A549 (cell line): ENCODE results near the gene GHRHR. TPM values are rescaled to one million over a fixed set of nuclear protein-coding genes. Genes with fewer than 3 reads are reported as not detected.

Experiments used
- ATAC-seq, 2 experiments: fragments of 200-7000 bp in 1 of 2; fragments of >200 bp in 1 of 2; cut with Nextera tagmentation in 1 of 2; cut with Tn5 transposase in 1 of 2; 3 replicates each; pipeline versions ENCODE4 v1.8.0 to v1.9.1; 2018 to 2020; ENCODE audit warnings: mild to moderate bottlenecking in 1 of 2, moderate library complexity in 1 of 2
- CTCF ChIA-PET: fragments of 300-600 bp; sonication (Branson Sonifier 250); formaldehyde crosslinking; extraction: SDS; loops from one replicate; lab custom pipeline; 2021; ENCODE audit warnings: antibody characterized with exemption, inconsistent platforms; lab: Yijun Ruan, JAX
- POLR2A ChIA-PET: fragments of 350-600 bp; formaldehyde crosslinking; extraction: SDS; loops from one replicate; lab custom pipeline; 2021; ENCODE audit warnings: antibody characterized with exemption, inconsistent platforms; lab: Yijun Ruan, JAX
- DNase-seq, 2 experiments: peaks; one replicate each; pipeline versions ENCODE4 v3.0.0 to v3.0.0-alpha.2; 2011 to 2016; ENCODE audit warnings: low read depth in 1 of 2, low spot score in 1 of 2
- FAIRE-seq: peaks from 2 replicates; lab custom pipeline; 2011; peaks lifted over from hg19 to GRCh38; lab: Jason Lieb, UNC
- H3K27ac ChIP-seq, 2 experiments: fragments of >200 bp; sonication (Bioruptor Twin); formaldehyde crosslinking; 3 replicates each; pipeline ENCODE4 v1.5.1; 2016 to 2017
- H3K4me1 ChIP-seq: fragments of >200 bp; sonication (Bioruptor Twin); formaldehyde crosslinking; 3 replicates; pipeline ENCODE4 v1.6.1; 2016
- H3K4me2 ChIP-seq: fragments of >200 bp; sonication (Bioruptor Twin); formaldehyde crosslinking; 3 replicates; pipeline ENCODE4 v1.6.1; 2016
- H3K4me3 ChIP-seq: fragments of >200 bp; sonication (Bioruptor Twin); formaldehyde crosslinking; 3 replicates; pipeline ENCODE4 v1.5.1; 2016
- H3K9me3 ChIP-seq: fragments of >200 bp; sonication (Bioruptor Twin); formaldehyde crosslinking; 3 replicates; pipeline ENCODE4 v1.6.1; 2016
- ATOH8 ChIP-seq: fragments of 250-450 bp; sonication (Bioruptor Pico); IDR thresholded peaks from 2 replicates; pipeline ENCODE4 v1.5.0; 2020; ENCODE audit warnings: low read depth, mild to moderate bottlenecking, moderate library complexity
- BHLHE40 ChIP-seq: IDR thresholded peaks from 2 replicates; pipeline ENCODE4 v1.6.1; 2012; ENCODE audit warnings: low read depth, low read length, inconsistent platforms
- CBX2 ChIP-seq: fragments of 200-600 bp; sonication (generic); IDR thresholded peaks from 2 replicates; pipeline ENCODE4 v1.6.1; 2016; ENCODE audit warnings: low read depth, mild to moderate bottlenecking, borderline replicate concordance
- CHD2 ChIP-seq: fragments of 150-350 bp; IDR thresholded peaks from 2 replicates; pipeline ENCODE4 v1.6.1; 2014; ENCODE audit warnings: low read length; ENCODE audit not compliant: partially characterized antibody
- EHMT2 ChIP-seq: fragments of 200-600 bp; sonication (generic); IDR thresholded peaks from 2 replicates; pipeline ENCODE4 v1.6.1; 2016; ENCODE audit warnings: antibody characterized with exemption, low read depth, mild to moderate bottlenecking, moderate library complexity
- ESRRA ChIP-seq: fragments of 150-350 bp; IDR thresholded peaks from 2 replicates; pipeline ENCODE4 v1.6.1; 2014; ENCODE audit warnings: mild to moderate bottlenecking, low read length, borderline replicate concordance
- FOSL2 ChIP-seq, 2 experiments: fragments of 450-650 bp in 1 of 2; fragments of >200 bp in 1 of 2; sonication (Bioruptor Twin) in 1 of 2; formaldehyde crosslinking; IDR thresholded peaks; 2 replicates each; pipeline versions ENCODE4 v1.5.0 to v1.6.1; 2016 to 2020; ENCODE audit warnings: mild to moderate bottlenecking in 1 of 2, moderate library complexity in 1 of 2
- HES2 ChIP-seq: fragments of >200 bp; sonication (Bioruptor Twin); formaldehyde crosslinking; IDR thresholded peaks from 2 replicates; pipeline ENCODE4 v1.6.1; 2016
- HOXA7 ChIP-seq: fragments of 250-450 bp; sonication (Bioruptor Pico); IDR thresholded peaks from 2 replicates; pipeline ENCODE4 v1.5.0; 2020; ENCODE audit warnings: mild to moderate bottlenecking, moderate library complexity
- HOXB5 ChIP-seq: fragments of 250-450 bp; sonication (Bioruptor Pico); IDR thresholded peaks from 2 replicates; pipeline ENCODE4 v1.5.0; 2020; ENCODE audit warnings: mild to moderate bottlenecking, moderate library complexity
- JUN ChIP-seq, 2 experiments: fragments of >200 bp; sonication (Bioruptor Twin); formaldehyde crosslinking; IDR thresholded peaks; 2 replicates in 1 of 2; 3 replicates in 1 of 2; pipeline ENCODE4 v1.6.1; 2016 to 2017
- MAFK ChIP-seq: fragments of 450-650 bp; IDR thresholded peaks from 2 replicates; pipeline ENCODE4 v1.6.1; 2014; ENCODE audit not compliant: partially characterized antibody
- MYC ChIP-seq: IDR thresholded peaks from 2 replicates; pipeline ENCODE4 v1.6.1; 2012; ENCODE audit warnings: mild to moderate bottlenecking, inconsistent platforms, low read length, improper control_type of control experiment, borderline replicate concordance
- PHF8 ChIP-seq: fragments of 200-600 bp; sonication (generic); IDR thresholded peaks from 2 replicates; pipeline ENCODE4 v1.6.1; 2016; ENCODE audit warnings: low read depth, mild to moderate bottlenecking, antibody characterized with exemption, moderate library complexity, borderline replicate concordance
- RARB ChIP-seq: fragments of 250-450 bp; sonication (Bioruptor Pico); IDR thresholded peaks from 2 replicates; pipeline ENCODE4 v1.8.0; 2021; ENCODE audit warnings: mild to moderate bottlenecking, moderate library complexity
- REST ChIP-seq: fragments of 200-600 bp; sonication (generic); IDR thresholded peaks from 2 replicates; pipeline ENCODE4 v1.6.1; 2016; ENCODE audit warnings: antibody characterized with exemption, mild to moderate bottlenecking, moderate library complexity
- RNF2 ChIP-seq: fragments of 200-600 bp; sonication (generic); IDR thresholded peaks from 2 replicates; pipeline ENCODE4 v1.6.1; 2016; ENCODE audit warnings: low read depth, mild to moderate bottlenecking, antibody characterized with exemption, moderate library complexity, borderline replicate concordance
- SMC3 ChIP-seq: fragments of >200 bp; sonication (Bioruptor Twin); formaldehyde crosslinking; IDR thresholded peaks from 3 replicates; pipeline ENCODE4 v1.6.1; 2018; ENCODE audit warnings: inconsistent platforms
- SREBF2 ChIP-seq: fragments of 450-650 bp; IDR thresholded peaks from 2 replicates; pipeline ENCODE4 v1.6.1; 2014; ENCODE audit warnings: mild to moderate bottlenecking, moderate library complexity
- TP53 ChIP-seq: fragments of 250-450 bp; sonication (Bioruptor Pico); IDR thresholded peaks from 2 replicates; pipeline ENCODE4 v1.5.0; 2021; ENCODE audit warnings: mild to moderate bottlenecking, moderate library complexity
- ZC3H11A ChIP-seq: fragments of 450-650 bp; IDR thresholded peaks from 2 replicates; pipeline ENCODE4 v1.6.1; 2014; ENCODE audit warnings: antibody characterized with exemption, mild to moderate bottlenecking
- WGBS: methylation state at CpG from one replicate; pipeline ENCODE4 v1.1.6; 2017; ENCODE audit errors: missing lambda C conversion rate; 5-methylcytosine and 5-hydroxymethylcytosine counted together
- polyA plus RNA-seq, 4 experiments: library from polyadenylated mRNA; depleted of rRNA in 3 of 4; stranded (reverse); fragments of >200 nt; fragmentation: RNase III in 1 of 4; extraction: RNeasy Plus Mini Kit Qiagen cat#74134 plus additional on column Dnase treatment in 1 of 4; gene quantifications; 2 replicates in 3 of 4; 3 replicates in 1 of 4; pipeline ENCODE4 v1.2.3, GENCODE V29; 2011 to 2017
- TF ChIP-seq, protein P1 (sequence below): IDR thresholded peaks from 2 replicates; pipeline ENCODE4 v1.6.1; 2012
- TF ChIP-seq, protein P2 (sequence below): fragments of >200 bp; sonication (Bioruptor Twin); formaldehyde crosslinking; IDR thresholded peaks from 3 replicates; pipeline ENCODE4 v1.6.1; 2016

The GHRHR gene
- polyA plus RNA-seq, 2 of the 4 experiments (the other 2 are of a cell fraction): not detected

DNA sequence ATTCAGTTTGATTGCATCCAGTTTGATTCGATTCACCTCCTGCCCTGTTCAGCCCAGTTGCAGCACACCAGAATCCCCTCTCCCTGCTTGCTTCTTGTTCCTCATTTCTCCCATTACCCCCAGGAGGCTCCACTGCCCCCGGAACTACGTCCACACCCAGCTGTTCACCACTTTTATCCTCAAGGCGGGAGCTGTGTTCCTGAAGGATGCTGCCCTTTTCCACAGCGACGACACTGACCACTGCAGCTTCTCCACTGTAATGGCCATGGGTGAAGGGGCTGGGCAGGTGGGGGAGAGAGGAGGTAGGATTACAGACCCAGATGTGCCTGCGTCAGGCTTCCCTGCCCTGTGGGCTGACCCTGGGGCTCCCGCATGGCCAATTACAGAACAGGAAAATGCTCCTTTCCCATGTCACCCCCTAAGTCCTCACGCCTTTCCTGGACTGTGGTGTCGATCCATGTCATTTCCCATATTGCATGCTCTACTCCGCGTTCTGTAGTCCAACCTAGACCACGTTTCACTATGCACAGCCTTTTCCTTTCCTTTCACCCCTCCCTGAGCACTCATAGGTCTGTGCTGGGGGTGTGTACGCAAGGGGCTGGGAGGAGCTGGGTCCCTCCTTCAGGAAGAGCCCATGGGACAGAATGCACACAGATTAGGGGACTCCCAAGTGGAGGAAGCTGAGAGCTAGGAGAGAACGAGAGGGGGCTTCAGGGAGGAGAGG is 8.2 kb downstream of the GHRHR start (continued):
- TF ChIP-seq MYC: no peak

- no peak for FAIRE-seq
- CTCF ChIA-PET: interaction anchor here (0.9 to 5.2 kb wide), 11 partner anchors 9 to 174 kb away, joined by 3 to 46 read pairs (median 6); partner anchors contain the start of gene GHRHR
Observed at GRCh38 chr7:30973292-30973691, 9.5 kb downstream of the GHRHR start.

DNA sequence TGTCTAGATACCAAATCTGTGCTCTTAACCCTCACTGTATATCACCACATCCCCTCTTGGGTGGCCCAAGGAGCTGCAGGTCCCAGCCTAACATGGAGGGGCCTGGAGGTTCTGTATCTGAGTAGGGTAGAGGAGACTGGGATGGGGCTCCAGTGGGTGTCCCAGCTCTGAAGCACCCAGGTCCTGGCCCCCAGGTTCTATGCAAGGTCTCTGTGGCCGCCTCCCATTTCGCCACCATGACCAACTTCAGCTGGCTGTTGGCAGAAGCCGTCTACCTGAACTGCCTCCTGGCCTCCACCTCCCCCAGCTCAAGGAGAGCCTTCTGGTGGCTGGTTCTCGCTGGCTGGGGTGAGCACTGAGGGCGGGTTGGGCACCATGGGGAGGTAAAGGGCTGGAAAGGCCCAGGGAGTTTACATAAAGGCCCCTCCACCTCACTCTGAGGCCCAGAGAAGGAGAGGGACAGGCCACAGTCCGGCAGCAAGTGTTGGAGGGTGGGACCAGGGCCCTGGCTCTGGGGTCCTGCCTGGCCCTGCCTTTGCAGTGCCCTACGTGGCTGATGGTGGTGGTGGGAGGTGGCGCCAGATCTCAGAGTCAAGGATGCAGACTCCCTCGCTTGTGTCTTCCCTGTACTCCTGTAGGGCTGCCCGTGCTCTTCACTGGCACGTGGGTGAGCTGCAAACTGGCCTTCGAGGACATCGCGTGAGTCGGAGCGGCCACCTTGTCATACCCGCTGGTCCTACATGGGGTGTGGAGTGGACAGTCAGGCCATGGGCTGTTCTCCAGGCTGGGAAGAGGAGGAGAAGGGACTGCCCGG is 10.2 kb downstream of the GHRHR start:
- DNase-seq (no peak), FAIRE-seq (no peak), ATAC-seq (no peak)
- Histone ChIP-seq H3K4me2 (no peak overlapping the region), H3K9me3 (no peaks in the 10 kb centered on the region), H3K4me1 (0 out of 3 replicates have a peak, but pooled peaks cover 5% of the 10 kb centered on the region), H3K27ac (peak overlapping the region in 1 of 2 experiments; percentile 39; a peak in 1 of 6 replicates), H3K4me3 (no peak overlapping the region)
- ChIA-PET CTCF (interaction anchor here (0.6 to 5.2 kb wide), 16 partner anchors 9 to 938 kb away, joined by 3 to 46 read pairs (median 5); partner anchors contain the start of gene GHRHR), POLR2A (no interaction called here)
- WGBS: 92% methylated on average over 14 of the region's 18 CpGs
- TF ChIP-seq SMC3 (no peak), FOSL2 (IDR thresholded peaks at IDR 0.05) (no peak), FOSL2 (CRISPR knock-in tag; IDR thresholded peaks at IDR 0.05) (no peak), EHMT2 (no peak), MAFK (no peak), ATOH8 (CRISPR knock-in tag) (no peak)
- TF ChIP-seq, protein P1, sequence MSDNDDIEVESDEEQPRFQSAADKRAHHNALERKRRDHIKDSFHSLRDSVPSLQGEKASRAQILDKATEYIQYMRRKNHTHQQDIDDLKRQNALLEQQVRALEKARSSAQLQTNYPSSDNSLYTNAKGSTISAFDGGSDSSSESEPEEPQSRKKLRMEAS: no peak

More at GRCh38 chr7:30973292-30973691, 9.5 kb downstream of the GHRHR start:
- TF ChIP-seq ESRRA (no peak), ZC3H11A (no peak), REST (no peak), JUN (IDR thresholded peaks at IDR 0.05) (no peak), RNF2 (no peak), HOXB5 (no peak), CHD2 (no peak), HOXA7 (CRISPR knock-in tag) (no peak), HES2 (no peak), CBX2 (no peak), TP53 (CRISPR knock-in tag) (no peak), RARB (CRISPR knock-in tag) (no peak), BHLHE40 (no peak), SREBF2 (no peak), PHF8 (no peak)
- TF ChIP-seq, protein P2, sequence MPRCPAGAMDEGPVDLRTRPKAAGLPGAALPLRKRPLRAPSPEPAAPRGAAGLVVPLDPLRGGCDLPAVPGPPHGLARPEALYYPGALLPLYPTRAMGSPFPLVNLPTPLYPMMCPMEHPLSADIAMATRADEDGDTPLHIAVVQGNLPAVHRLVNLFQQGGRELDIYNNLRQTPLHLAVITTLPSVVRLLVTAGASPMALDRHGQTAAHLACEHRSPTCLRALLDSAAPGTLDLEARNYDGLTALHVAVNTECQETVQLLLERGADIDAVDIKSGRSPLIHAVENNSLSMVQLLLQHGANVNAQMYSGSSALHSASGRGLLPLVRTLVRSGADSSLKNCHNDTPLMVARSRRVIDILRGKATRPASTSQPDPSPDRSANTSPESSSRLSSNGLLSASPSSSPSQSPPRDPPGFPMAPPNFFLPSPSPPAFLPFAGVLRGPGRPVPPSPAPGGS: no peak
- Histone ChIP-seq H3K4me3 (no peak overlapping the region), H3K4me2 (no peak overlapping the region), H3K9me3 (no peaks in the 10 kb centered on the region), H3K4me1 (0 out of 3 replicates have a peak, but pooled peaks cover 5% of the 10 kb centered on the region), H3K27ac (no peak overlapping the region)
- DNase-seq (no peak), ATAC-seq (no peak)
- POLR2A ChIA-PET: no interaction called here
- WGBS: 53% methylated on average over 3 of the region's 3 CpGs
